T-helper 2 cell treated with Interferon-gamma antibody and Interleukin-4, amounts not matched to agents 5 μg/mL and 100 μg/mL, for 36 hours (primary cell): ENCODE results near the gene GREM1.

Source experiments
- DNase-seq: peaks from one replicate; pipeline ENCODE4 v3.0.0; 2021; ENCODE audit warnings: low spot score
- H3K27ac Mint-ChIP-seq: one replicate; pipeline ENCODE4 v1.8.0; 2021; ENCODE audit warnings: mild to moderate bottlenecking, mixed read lengths
- H3K27me3 Mint-ChIP-seq: one replicate; pipeline ENCODE4 v1.8.0; 2021; ENCODE audit warnings: low read depth, mixed read lengths
- H3K36me3 Mint-ChIP-seq: one replicate; pipeline ENCODE4 v1.8.0; 2021; ENCODE audit warnings: low read depth, mixed read lengths
- H3K4me1 Mint-ChIP-seq: one replicate; pipeline ENCODE4 v1.8.0; 2021; ENCODE audit warnings: low read depth, mixed read lengths
- H3K4me3 Mint-ChIP-seq: one replicate; pipeline ENCODE4 v1.8.0; 2022; ENCODE audit warnings: mild to moderate bottlenecking, moderate library complexity, mixed read lengths
- H3K9me3 Mint-ChIP-seq: one replicate; pipeline ENCODE4 v1.8.0; 2021; ENCODE audit warnings: mixed read lengths

The GREM1 gene

DNA sequence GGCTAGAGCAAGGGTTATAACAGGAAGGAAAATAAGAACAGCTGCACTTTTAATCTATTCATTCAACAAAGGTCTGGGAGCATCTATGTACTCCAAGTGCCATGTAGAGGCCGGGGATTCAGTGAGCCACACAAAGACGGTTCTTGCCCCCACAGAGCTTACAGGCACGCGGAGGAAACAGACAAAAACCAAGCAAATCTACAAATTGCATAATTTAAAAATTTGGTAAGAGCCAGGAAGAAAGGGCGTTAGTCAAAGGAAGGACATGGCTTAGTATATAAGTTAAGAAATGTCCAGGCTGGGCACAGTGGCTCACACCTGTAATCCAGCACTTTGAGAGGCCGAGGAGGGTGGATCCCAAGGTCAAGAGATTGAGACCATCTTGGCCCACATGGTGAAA is 10.4 kb upstream of the GREM1 start:
- Mint-ChIP-seq H3K9me3 (no peaks in the 10 kb centered on the region), H3K27me3 (peaks cover 29% of the 10 kb centered on the region), H3K27ac (no peak overlapping the region), H3K4me3 (no peak overlapping the region), H3K4me1 (no peaks in the 10 kb centered on the region), H3K36me3 (no peaks in the 10 kb centered on the region)
- DNase-seq: no peak

DNA sequence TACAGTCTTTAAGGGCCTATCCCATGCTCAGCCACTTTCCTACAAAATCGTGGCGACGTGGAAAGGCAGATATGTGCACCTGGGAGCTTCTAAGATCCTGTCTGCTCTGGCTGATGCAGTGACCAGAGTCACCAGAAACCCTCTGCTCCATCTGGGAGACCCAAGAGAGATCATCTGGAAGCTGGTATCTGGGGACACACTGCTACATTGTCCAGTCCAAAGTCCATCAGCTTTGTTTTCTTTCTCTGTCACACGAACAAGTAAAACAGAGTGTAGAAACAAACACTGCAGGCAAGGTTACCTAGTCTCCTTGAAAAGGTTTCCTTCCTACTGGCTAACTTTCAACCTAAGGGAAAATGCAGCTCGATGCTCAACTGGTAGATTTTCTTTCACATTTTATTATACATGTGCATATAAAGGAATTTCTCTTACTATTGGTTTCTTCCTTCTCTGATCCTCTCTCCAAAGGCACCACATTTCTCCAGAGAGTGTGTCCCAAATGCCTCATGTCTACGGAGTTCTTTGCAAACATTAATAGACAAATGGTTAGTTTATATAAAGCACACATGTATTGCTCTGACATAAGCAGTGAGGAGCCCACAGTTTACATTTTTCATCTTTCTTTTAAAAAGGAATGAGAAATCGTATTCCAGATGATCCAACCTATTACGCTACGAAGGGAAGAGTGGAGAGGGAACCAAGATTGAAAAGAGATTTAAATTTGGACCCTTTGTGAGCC is 8.3 kb upstream of the GREM1 start:
- peaks cover 38% of the 10 kb centered on the region for H3K27me3 Mint-ChIP-seq
- H3K27ac Mint-ChIP-seq: no peak overlapping the region
- no peak for DNase-seq
- H3K9me3 Mint-ChIP-seq: no peaks in the 10 kb centered on the region
- no peaks in the 10 kb centered on the region for H3K4me1 Mint-ChIP-seq
- H3K4me3 Mint-ChIP-seq: no peak overlapping the region
- no peaks in the 10 kb centered on the region for H3K36me3 Mint-ChIP-seq

DNA sequence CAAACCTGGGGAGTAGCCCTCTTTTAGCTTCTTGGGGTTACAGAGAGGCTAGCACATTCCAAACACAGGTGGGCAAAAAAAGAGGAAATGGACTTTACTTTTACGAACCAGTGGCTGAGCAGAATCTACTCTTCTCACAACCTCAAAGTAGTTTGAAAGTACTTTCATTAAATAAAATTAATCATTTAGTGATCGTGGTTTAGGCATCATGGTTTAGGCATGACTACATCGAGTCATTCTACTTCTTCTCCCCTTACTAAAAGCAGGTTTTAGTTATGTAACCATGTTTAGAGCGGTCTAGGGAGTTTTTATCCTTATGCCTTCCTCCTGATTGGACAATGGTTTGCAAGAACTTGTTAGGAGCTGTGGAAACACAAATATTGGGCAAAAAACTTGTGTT is 2.5 kb upstream of the GREM1 start:
- Mint-ChIP-seq H3K27me3 (peaks cover 69% of the 10 kb centered on the region), H3K36me3 (no peaks in the 10 kb centered on the region), H3K4me1 (peaks cover 10% of the 10 kb centered on the region), H3K27ac (no peak overlapping the region), H3K9me3 (no peaks in the 10 kb centered on the region), H3K4me3 (no peak overlapping the region)
- no peak for DNase-seq

DNA sequence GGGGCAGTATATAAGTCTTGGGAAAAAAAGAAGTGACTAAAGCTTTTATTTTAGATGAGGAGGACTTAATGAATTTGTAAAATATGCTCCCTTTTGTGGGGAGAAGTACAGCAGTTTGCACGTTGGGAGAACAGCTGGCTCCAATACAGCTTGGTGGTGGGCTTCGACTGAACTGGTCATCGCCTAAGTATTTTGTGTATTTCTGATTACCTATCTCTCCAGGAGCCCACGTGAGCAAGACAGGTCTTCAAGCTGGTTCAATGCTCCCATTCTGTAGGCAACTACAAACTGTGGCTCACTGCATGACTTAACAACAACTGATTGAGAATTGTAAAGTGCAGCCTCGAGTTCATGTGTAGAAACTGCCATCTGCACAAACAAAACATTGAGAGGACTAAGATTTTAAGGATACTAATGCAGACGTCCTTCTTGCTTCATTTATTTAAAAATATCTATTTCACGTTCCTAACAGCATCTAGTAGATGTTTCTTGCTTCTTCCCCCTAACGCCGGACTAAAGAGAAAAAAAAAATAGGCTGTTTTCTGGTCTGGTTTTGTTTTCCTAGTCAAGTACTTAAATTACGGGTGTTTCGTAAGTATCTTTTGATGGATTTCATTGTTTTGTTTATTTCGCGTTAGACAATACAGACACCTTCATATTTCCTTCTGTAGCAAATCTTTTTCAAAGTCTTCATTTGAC is 1.4 kb upstream of the GREM1 start:
- H3K27ac Mint-ChIP-seq: no peak overlapping the region
- peaks cover 10% of the 10 kb centered on the region for H3K4me1 Mint-ChIP-seq
- peaks cover 80% of the 10 kb centered on the region for H3K27me3 Mint-ChIP-seq
- peak overlapping the region; percentile 11 for H3K4me3 Mint-ChIP-seq
- H3K36me3 Mint-ChIP-seq: no peaks in the 10 kb centered on the region
- no peak for DNase-seq
- no peaks in the 10 kb centered on the region for H3K9me3 Mint-ChIP-seq

DNA sequence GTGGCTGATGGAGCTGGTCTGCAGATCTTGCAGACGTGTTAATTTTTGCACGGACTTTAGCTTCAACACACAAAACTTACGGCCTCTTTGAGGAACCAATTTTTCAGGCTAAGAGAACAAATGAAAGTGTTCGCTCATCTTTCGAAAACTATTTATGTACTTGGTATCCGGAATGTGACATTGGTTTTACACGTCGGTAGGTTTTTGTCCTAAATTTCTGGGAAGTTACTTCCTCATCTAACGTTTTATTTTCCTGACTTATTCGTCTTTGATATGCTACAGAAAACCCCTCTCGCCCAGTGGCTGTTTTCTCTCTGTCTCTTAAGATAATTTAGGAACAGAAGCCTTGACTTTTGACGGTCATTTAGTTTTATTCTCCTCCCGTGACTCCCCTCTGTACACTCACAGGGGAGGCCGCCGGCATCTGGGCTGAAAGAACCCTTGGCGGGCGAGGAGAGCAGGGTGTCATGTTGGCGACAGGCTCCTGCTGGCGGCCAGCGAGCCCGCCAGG is 834 bp upstream of the GREM1 start:
- Mint-ChIP-seq H3K27me3 (peaks cover 82% of the 10 kb centered on the region), H3K36me3 (no peaks in the 10 kb centered on the region), H3K4me1 (peaks cover 10% of the 10 kb centered on the region), H3K9me3 (no peaks in the 10 kb centered on the region), H3K27ac (no peak overlapping the region), H3K4me3 (peak overlapping the region; percentile 11)
- DNase-seq: no peak

DNA sequence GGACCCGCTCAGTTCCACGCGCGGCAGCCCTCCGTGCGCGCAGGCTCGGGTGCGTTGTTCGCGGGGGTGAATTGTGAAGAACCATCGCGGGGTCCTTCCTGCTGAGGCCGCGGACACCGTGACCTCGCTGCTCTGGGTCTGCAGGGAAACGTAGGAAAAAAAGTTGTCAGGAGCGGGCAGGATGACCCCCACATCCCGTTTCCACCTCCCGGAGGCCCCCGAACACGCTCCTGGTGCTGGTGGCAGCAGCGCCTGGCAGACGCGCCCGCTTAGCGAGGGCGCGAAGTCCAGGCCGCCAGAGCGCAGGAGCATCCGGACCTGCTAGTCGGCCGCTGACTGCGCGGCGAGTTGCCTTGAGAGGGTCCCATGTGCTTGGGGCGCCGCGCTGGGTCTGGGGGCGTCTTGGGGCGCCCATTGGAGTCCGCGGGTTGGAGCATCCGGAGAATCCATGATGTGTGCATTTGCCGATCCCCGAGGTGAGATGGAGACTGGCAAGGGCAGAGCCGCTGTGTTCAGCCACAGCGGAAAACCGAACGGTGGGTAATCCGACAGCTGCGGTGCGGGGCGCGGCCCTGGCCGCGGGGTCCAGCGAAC is 520 bp downstream of the GREM1 start:
- Mint-ChIP-seq H3K27ac (no peak overlapping the region), H3K27me3 (peaks cover 89% of the 10 kb centered on the region), H3K36me3 (no peaks in the 10 kb centered on the region), H3K4me3 (peak overlapping the region; percentile 19), H3K4me1 (peaks cover 18% of the 10 kb centered on the region), H3K9me3 (no peaks in the 10 kb centered on the region)
- DNase-seq: no peak

DNA sequence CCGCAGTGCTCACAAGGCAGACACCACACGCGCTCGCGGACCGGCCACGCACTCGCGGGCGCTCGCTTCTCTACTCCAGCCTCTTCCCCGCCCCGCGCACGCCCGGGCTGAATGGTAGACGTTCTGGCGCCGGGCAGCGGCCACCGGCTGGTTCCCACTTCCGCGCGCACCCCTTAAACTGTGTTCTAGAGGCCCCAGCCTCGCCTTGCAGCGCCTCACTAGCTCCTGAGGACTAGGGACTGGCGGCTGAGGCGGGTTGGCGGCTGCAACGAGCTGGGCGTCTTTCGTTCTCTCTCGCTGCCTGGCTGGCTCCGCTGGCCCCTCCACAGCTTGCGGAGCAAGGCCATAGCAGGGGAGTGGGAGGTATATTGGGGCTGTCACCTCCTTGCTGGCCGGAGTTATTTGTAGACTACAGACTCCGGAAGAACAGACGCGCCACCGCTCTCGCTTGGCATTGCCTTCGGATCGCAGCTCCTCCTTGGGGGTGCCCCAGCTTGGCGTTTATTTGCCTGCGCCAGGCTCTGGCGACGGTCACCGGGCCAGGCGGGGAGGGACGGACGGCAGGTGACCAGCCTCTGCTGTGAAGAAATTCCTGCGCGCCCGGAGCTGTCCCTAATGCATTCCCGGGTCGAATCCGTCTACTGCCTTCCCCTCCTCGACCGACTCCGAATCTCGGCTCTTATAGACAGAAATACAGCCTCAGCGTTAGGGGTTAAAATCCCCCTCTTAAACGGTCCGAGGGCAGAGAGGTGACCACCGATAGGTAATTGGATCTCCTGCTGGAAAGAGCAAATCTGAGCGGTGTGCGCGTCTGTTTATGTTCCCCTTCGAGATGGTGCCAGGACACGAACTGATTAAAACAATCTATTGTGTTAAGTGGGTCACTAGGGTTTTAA is 1.3 kb downstream of the GREM1 start:
- no peaks in the 10 kb centered on the region for H3K9me3 Mint-ChIP-seq
- no peak for DNase-seq
- peak overlapping the region; percentile 19 for H3K4me3 Mint-ChIP-seq
- H3K4me1 Mint-ChIP-seq: peaks cover 22% of the 10 kb centered on the region
- no peaks in the 10 kb centered on the region for H3K36me3 Mint-ChIP-seq
- peaks cover 86% of the 10 kb centered on the region for H3K27me3 Mint-ChIP-seq
- H3K27ac Mint-ChIP-seq: no peak overlapping the region

DNA sequence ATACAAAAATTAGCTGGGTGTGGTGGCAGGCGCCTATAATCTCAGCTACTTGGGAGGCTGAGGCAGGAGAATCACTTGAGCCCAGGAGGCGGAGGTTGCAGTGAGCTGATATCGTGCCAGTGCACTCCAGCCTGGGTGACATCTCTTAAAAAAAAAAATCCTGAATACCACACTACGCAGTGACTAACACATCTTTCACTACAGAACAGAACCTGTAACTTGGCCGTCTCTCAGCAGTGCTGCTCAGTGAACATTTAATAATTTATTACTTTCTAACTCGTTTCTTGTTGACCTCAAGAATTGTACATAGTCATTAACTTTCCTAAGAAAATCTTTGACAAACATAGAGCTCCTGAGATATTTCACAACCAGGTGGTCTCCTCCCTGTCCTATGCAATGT is 3.8 kb downstream of the GREM1 start:
- no peak for DNase-seq
- no peak overlapping the region for H3K27ac Mint-ChIP-seq
- H3K4me1 Mint-ChIP-seq: peaks cover 21% of the 10 kb centered on the region
- H3K36me3 Mint-ChIP-seq: no peaks in the 10 kb centered on the region
- H3K27me3 Mint-ChIP-seq: peaks cover 84% of the 10 kb centered on the region
- H3K4me3 Mint-ChIP-seq: no peak overlapping the region
- peaks cover 5% of the 10 kb centered on the region for H3K9me3 Mint-ChIP-seq

DNA sequence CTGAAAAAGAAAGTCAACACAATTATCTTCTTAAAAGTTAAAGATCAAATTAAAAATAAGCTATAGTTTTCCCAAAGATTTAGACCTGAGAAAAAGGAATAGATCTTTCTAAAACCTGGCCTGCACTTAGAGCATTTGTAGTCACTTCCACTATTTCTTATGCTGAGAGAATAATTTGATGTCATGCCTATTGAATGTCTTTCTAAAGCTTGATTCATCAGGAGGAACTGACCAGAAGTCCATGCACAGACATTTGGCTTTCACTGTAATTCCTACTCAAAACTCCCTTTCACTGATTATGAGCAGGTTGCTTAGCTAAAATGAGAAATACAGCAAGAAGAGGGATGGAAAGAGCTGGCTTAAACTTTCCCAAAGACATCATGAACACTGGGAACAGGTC is 4.3 kb downstream of the GREM1 start:
- H3K27me3 Mint-ChIP-seq: peaks cover 81% of the 10 kb centered on the region
- H3K4me3 Mint-ChIP-seq: no peak overlapping the region
- H3K27ac Mint-ChIP-seq: no peak overlapping the region
- DNase-seq: no peak
- peaks cover 16% of the 10 kb centered on the region for H3K4me1 Mint-ChIP-seq
- peaks cover 5% of the 10 kb centered on the region for H3K9me3 Mint-ChIP-seq
- H3K36me3 Mint-ChIP-seq: no peaks in the 10 kb centered on the region

DNA sequence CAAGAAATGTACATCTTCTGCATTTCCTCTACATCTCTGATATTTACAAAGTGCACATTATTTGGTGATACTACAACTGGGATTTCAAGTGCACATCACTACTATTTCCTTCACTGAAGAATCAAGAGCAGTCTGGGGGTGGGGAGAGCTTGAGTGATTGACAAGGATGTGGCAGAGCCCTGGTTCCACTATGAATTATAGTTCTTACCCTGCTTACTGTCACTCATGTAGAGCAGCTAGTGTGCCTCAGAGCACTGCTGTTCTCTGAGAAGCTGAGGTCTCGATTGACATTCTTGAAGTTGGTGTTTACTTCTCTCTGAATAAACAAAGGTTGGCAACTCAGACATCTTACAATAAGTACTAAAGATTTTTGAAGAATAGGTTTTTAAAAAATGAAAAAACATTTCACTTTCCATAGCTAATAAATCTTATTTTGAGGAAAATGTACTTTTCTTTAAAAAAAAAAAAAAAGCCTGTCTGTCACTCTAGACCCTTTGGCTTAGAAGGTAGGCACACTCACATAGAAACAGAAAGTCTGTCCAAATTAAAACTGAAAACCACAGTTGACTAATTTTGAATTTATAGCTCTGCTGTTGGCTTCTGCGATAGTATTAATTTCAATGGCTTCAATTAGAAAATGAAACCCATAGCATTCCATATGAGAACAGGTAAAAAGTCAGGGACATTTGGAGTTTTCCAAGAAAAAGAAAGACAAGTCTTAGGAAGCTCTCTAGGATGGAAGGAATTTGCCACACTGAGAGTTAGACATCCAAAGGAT is 5.6 kb downstream of the GREM1 start:
- DNase-seq: no peak
- peaks cover 5% of the 10 kb centered on the region for H3K9me3 Mint-ChIP-seq
- peaks cover 81% of the 10 kb centered on the region for H3K27me3 Mint-ChIP-seq
- H3K27ac Mint-ChIP-seq: no peak overlapping the region
- H3K4me1 Mint-ChIP-seq: peaks cover 15% of the 10 kb centered on the region
- no peaks in the 10 kb centered on the region for H3K36me3 Mint-ChIP-seq
- no peak overlapping the region for H3K4me3 Mint-ChIP-seq

DNA sequence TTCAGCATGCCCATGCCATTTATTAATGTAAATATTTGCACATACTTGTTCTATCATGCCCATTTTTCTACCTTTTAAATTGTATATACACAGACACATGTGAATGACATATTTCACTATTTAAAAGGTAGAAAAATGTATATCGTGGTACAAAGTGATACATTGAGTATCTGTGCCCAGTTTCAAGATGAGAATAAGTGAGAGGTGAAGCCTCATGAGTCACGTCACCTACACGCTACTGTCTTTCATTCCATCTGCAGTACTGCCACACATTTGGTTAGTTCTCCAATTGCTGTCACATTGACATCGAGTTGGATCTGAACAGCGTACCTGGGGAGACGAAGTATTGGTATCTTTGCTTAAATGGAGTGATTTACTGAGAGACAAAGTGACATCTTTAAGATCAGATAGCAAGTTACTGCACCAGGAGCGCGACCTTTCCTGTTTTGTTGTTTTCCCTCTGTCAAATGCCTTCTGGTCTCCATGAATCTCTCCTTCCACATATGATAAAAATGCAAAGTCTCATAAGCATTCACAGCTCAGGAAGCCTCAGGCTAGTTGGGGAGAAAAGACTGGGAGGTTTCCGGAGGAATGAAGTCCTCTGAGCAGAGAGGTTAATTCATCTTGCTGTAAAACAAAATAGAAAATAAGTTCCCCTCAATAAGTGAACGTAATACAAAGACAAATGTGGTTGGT is 12.0 kb downstream of the GREM1 start:
- DNase-seq: no peak
- no peak overlapping the region for H3K27ac Mint-ChIP-seq
- no peak overlapping the region for H3K4me3 Mint-ChIP-seq
- H3K9me3 Mint-ChIP-seq: peaks cover 5% of the 10 kb centered on the region
- H3K4me1 Mint-ChIP-seq: no peaks in the 10 kb centered on the region
- H3K36me3 Mint-ChIP-seq: no peaks in the 10 kb centered on the region
- peaks cover 55% of the 10 kb centered on the region for H3K27me3 Mint-ChIP-seq

DNA sequence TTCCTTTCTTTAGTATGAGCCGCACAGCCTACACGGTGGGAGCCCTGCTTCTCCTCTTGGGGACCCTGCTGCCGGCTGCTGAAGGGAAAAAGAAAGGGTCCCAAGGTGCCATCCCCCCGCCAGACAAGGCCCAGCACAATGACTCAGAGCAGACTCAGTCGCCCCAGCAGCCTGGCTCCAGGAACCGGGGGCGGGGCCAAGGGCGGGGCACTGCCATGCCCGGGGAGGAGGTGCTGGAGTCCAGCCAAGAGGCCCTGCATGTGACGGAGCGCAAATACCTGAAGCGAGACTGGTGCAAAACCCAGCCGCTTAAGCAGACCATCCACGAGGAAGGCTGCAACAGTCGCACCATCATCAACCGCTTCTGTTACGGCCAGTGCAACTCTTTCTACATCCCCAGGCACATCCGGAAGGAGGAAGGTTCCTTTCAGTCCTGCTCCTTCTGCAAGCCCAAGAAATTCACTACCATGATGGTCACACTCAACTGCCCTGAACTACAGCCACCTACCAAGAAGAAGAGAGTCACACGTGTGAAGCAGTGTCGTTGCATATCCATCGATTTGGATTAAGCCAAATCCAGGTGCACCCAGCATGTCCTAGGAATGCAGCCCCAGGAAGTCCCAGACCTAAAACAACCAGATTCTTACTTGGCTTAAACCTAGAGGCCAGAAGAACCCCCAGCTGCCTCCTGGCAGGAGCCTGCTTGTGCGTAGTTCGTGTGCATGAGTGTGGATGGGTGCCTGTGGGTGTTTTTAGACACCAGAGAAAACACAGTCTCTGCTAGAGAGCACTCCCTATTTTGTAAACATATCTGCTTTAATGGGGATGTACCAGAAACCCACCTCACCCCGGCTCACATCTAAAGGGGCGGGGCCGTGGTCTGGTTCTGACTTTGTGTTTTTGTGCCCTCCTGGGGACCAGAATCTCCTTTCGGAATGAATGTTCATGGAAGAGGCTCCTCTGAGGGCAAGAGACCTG is 13.2 kb downstream of the GREM1 start:
- Mint-ChIP-seq H3K36me3 (no peaks in the 10 kb centered on the region), H3K9me3 (peaks cover 5% of the 10 kb centered on the region), H3K27ac (no peak overlapping the region), H3K4me1 (no peaks in the 10 kb centered on the region), H3K27me3 (peaks cover 51% of the 10 kb centered on the region), H3K4me3 (no peak overlapping the region)
- no peak for DNase-seq
